ENCODE results near the gene NFIX.

DNA sequence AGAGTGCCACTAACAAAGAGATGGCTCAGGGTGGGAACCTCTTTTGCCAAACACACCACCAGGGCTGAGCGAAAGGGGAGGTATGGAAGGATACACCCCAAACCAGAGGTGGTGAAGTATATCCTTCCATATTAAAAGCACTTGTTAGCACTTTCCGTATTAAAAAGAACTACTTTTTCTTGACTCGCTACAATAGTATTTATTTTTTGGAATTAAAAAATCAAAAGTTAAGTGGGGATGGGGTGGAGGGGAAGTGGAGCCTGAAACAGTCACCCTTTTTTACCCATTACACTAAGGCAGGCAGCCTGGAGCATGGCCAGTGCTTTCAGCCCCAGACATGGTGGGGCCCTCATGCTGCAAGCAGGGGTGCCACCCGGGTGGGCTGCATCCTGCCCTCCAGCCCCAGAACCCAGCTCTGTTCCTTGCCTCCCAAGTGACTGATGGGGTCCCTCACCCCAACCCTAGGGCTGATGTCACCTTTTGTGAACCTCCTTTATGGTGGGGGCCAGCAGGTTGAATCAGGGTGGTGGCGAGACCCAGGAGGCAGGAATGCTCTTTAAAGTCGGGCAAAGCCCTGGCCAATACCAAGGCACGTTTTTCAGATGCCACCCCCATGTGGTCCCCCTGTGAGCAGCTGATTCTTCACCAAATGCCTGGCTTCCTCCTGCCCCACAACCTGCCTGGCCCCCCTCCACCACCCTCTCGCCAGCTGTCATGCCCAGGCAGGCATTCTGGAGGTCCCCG, 76.3 kb downstream of the NFIX start:
- TF ChIP-seq, protein P1, sequence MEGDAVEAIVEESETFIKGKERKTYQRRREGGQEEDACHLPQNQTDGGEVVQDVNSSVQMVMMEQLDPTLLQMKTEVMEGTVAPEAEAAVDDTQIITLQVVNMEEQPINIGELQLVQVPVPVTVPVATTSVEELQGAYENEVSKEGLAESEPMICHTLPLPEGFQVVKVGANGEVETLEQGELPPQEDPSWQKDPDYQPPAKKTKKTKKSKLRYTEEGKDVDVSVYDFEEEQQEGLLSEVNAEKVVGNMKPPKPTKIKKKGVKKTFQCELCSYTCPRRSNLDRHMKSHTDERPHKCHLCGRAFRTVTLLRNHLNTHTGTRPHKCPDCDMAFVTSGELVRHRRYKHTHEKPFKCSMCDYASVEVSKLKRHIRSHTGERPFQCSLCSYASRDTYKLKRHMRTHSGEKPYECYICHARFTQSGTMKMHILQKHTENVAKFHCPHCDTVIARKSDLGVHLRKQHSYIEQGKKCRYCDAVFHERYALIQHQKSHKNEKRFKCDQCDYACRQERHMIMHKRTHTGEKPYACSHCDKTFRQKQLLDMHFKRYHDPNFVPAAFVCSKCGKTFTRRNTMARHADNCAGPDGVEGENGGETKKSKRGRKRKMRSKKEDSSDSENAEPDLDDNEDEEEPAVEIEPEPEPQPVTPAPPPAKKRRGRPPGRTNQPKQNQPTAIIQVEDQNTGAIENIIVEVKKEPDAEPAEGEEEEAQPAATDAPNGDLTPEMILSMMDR (IDR thresholded peaks at IDR 0.05): no peak
- TF ChIP-seq POLR2A (IDR thresholded peaks at IDR 0.05; ENCODE audit: low read depth): no peak
- no peak for TF ChIP-seq POLR2AphosphoS5 (IDR thresholded peaks at IDR 0.05)
